T-helper 17 cell (primary cell): ENCODE measurements around the gene SULT1A3. TPM values are rescaled to one million over a fixed set of nuclear protein-coding genes. Genes with fewer than 3 reads are reported as not detected.
"Not testable (repeated sequence)": the region's sequence is repeated elsewhere in the genome, so short reads cannot be mapped to it uniquely, and the experiment has no call there.

Source experiments
- ATAC-seq: fragments of 150-1000 bp; cut with Tn5 transposase; 2 replicates; pipeline ENCODE4 v1.10.0; 2021; ENCODE audit warnings: mild to moderate bottlenecking, moderate library complexity
- DNase-seq, 3 donors: peaks; one replicate each; pipeline versions ENCODE4 v3.0.0 to v3.0.0-alpha.2; 2020 to 2021
- H3K9me3 ChIP-seq: one replicate; pipeline ENCODE4 v1.7.0; 2013; ENCODE audit warnings: low read length, mild to moderate bottlenecking; ENCODE audit not compliant: control insufficient read depth, poor library complexity, severe bottlenecking
- H3K27ac Mint-ChIP-seq: one replicate; pipeline ENCODE4 v1.8.0; 2022; ENCODE audit warnings: mild to moderate bottlenecking, moderate library complexity, mixed read lengths
- H3K27me3 Mint-ChIP-seq: one replicate; pipeline ENCODE4 v1.8.0; 2022; ENCODE audit warnings: mixed read lengths
- H3K36me3 Mint-ChIP-seq: one replicate; pipeline ENCODE4 v1.8.0; 2022; ENCODE audit warnings: low read depth, mixed read lengths
- H3K4me1 Mint-ChIP-seq: one replicate; pipeline ENCODE4 v1.8.0; 2022; ENCODE audit warnings: mild to moderate bottlenecking, mixed read lengths
- H3K4me3 Mint-ChIP-seq: one replicate; pipeline ENCODE4 v1.8.0; 2022; ENCODE audit warnings: mild to moderate bottlenecking, moderate library complexity, mixed read lengths
- total RNA-seq, 4 donors: library from RNA in 2 of 4; stranded (reverse) in 2 of 4; gene quantifications; one replicate each; pipeline ENCODE4 v1.2.3 and lab custom pipeline; 2022 to 2026

Gene SULT1A3
- total RNA-seq, 2 donors from 2014 or later = 28.8 to 30.0 TPM

- not testable (repeated sequence) for H3K4me3 Mint-ChIP-seq, H3K36me3 Mint-ChIP-seq, DNase-seq, H3K9me3 ChIP-seq, H3K27me3 Mint-ChIP-seq, H3K27ac Mint-ChIP-seq, H3K4me1 Mint-ChIP-seq
- peak; percentile 89 for ATAC-seq
These were observed 5.4 kb upstream of the SULT1A3 start, which contains the start of the genes BOLA2B and SLX1A for GRCh38 chr16:30193615-30194014. BOLA2B (minus strand) TSS chr16:30193666; CDS start chr16:30193595, 71 bp downstream. SLX1A (plus strand) TSS chr16:30193875; CDS start chr16:30194085, 210 bp downstream.

DNA sequence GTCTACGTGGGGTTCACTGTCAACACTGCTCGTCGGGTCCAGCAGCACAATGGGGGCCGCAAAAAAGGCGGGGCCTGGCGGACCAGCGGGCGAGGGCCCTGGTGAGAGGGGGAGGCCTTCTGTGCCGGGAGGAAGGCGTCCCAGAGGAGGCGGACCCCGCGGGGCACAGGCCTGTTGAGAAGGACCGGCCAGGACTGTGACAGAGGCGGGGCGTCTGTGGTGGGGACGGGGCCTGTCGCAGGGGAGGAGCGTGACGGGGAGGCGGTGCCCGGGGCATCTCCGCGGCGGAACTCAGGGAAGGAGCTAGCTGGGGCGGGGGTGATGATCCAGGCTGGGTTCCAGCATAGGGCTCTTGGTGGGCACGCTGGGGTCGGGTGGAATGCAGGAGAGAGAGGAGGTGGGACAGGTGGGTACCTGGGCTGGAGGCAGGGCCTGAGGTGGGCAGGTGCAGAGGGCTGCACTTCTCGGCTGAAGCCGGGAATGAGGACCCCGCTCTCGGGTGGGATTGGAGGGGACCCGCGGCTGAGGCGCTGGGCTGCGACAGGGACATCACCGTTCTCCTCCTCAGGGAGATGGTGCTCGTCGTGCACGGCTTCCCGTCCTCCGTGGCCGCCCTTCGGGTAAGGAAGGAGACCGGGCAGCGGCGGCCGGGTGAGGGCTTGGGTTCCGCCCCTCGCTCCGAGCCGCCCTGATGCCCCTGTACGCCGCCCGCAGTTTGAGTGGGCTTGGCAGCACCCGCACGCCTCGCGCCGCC, 4.7 kb upstream of the SULT1A3 start:
- H3K27ac Mint-ChIP-seq, H3K36me3 Mint-ChIP-seq, H3K4me1 Mint-ChIP-seq, H3K27me3 Mint-ChIP-seq, H3K9me3 ChIP-seq, H3K4me3 Mint-ChIP-seq: not testable (repeated sequence)
- ATAC-seq (peak; percentile 76), DNase-seq (peak in 1 of 3 donors; percentile 10)

- H3K36me3 Mint-ChIP-seq, H3K9me3 ChIP-seq, H3K27ac Mint-ChIP-seq, ATAC-seq, H3K27me3 Mint-ChIP-seq, H3K4me3 Mint-ChIP-seq, DNase-seq, H3K4me1 Mint-ChIP-seq: not testable (repeated sequence)
These were observed 2.1 kb upstream of the SULT1A3 start for GRCh38 chr16:30197001-30197400.

GRCh38 chr16:30199608-30200343, 721 bp downstream of the SULT1A3 start:
- not testable (repeated sequence) for H3K27ac Mint-ChIP-seq, DNase-seq, H3K36me3 Mint-ChIP-seq, ATAC-seq, H3K27me3 Mint-ChIP-seq, H3K4me3 Mint-ChIP-seq, H3K4me1 Mint-ChIP-seq, H3K9me3 ChIP-seq

GRCh38 chr16:30205541-30206236, 6.6 kb downstream of the SULT1A3 start:
- not testable (repeated sequence) for H3K4me3 Mint-ChIP-seq, H3K27ac Mint-ChIP-seq, H3K27me3 Mint-ChIP-seq, H3K4me1 Mint-ChIP-seq, H3K9me3 ChIP-seq, H3K36me3 Mint-ChIP-seq, DNase-seq
- peak; percentile 78 for ATAC-seq

DNA sequence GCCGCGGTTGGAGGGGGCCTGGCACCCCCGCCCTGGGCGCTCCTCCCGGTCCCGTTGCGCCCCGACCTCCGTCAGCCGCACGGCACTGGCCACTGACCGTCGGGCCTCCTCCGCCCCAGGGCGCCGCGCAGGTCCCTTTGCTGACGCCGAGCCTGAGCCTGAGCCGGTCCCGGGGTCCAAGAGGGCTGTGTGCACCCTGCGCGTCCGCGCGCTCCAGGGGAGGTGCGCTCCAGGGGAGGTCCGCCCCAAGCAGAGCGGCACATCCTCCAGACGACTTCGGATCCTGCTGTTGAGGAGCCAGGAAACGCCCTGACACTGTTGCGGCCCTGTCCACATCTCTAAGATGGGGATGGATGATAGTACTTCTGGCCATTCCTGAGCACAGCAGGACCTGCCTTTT, 7.2 kb downstream of the SULT1A3 start:
- not testable (repeated sequence) for H3K36me3 Mint-ChIP-seq, H3K27me3 Mint-ChIP-seq, H3K27ac Mint-ChIP-seq, DNase-seq, H3K4me1 Mint-ChIP-seq, H3K9me3 ChIP-seq, H3K4me3 Mint-ChIP-seq
- peak; percentile 57 for ATAC-seq

DNA sequence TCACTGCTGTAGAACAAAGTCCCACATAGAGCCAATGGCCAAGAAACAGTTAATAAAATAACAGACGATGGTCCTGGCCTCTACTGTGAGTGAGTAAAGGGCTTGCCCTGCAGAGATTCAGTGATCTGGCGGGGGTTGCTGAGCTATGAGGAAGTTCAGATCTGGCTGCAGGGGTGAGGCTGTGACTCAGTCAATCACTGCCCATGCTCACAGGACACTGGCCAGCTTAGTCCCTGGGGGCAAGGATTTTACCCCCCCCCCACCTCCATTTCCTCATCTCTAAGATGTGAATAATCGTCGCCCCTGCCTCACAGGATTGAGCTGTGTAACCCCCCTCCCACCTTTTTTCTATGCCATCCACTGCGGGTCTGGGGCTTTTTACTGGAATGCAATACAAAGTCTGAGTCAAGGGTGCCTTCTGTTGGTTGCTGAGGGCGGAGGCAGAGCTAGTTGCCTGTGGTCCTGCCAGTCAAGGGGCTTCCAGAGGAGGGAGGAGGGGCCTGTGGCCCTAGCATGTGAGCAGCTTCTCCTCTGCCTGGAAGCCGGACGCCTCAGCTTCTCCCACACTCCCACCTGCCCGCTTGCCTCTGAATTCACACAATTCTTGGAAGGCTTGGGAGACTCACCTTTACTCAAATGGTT, 8.1 kb downstream of the SULT1A3 start:
- H3K4me1 Mint-ChIP-seq, H3K36me3 Mint-ChIP-seq, ATAC-seq, H3K27me3 Mint-ChIP-seq, DNase-seq, H3K4me3 Mint-ChIP-seq, H3K27ac Mint-ChIP-seq, H3K9me3 ChIP-seq: not testable (repeated sequence)

GRCh38 chr16:30209032-30209431, 10.0 kb downstream of the SULT1A3 start:
- H3K36me3 Mint-ChIP-seq, H3K27me3 Mint-ChIP-seq, H3K4me3 Mint-ChIP-seq, H3K4me1 Mint-ChIP-seq, H3K9me3 ChIP-seq, H3K27ac Mint-ChIP-seq: not testable (repeated sequence)
- ATAC-seq = peak; percentile 27
- DNase-seq = peak in 2 of 3 donors; percentile 11 to 25

GRCh38 chr16:30211414-30211813, 12.4 kb downstream of the SULT1A3 start:
- not testable (repeated sequence) for H3K9me3 ChIP-seq, H3K27me3 Mint-ChIP-seq, H3K4me1 Mint-ChIP-seq, H3K4me3 Mint-ChIP-seq, DNase-seq, H3K27ac Mint-ChIP-seq, H3K36me3 Mint-ChIP-seq
- ATAC-seq = peak; percentile 70

DNA sequence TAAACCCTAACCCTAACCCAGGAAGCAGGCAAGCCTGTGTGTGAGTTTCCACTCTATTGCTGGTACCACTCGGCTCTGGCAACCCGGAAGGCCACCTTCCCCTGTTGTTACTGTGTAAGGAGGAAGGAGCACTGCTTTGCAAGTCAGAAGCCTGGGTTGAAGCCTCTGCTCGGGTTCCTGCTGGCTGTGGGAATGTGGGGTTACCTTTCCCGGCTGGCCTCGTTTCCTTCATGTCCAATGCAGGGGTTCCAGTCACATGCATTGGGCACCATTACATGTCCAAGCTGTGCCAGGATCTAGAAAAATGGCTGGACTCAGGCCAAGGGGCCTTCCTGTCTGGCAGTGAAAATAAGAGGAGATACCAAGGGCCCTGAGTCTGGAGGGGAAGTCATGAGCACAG, 18.0 kb downstream of the SULT1A3 start:
- not testable (repeated sequence) for H3K36me3 Mint-ChIP-seq, H3K4me3 Mint-ChIP-seq, DNase-seq, H3K4me1 Mint-ChIP-seq, H3K9me3 ChIP-seq, ATAC-seq, H3K27me3 Mint-ChIP-seq, H3K27ac Mint-ChIP-seq

DNA sequence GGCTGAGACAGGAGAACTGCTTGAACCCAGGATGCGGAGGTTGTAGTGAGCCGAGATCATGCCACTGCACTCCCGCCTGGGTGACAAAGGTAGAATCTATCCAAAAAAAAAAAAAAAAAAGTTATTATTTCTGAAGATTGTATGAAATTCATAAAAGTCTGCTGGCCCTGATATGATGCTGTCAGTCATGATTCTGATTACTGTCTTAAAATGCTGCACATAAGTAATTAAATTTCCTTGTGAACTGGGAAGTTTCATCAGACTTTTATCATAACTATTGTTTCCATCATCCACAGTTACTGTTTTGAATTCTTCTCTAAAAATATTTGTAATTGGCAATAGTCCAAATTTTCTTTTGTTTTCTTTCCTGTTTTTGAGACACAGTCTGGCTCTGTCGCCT, 49.3 kb downstream of the SULT1A3 start, which contains the start of gene NPIPB13:
NPIPB13 (minus strand) TSS at position 101 of the 400 bp plus-strand sequence. CDS start 2,906 bp downstream, outside the sequence.
- H3K9me3 ChIP-seq, H3K36me3 Mint-ChIP-seq, H3K4me3 Mint-ChIP-seq, H3K27ac Mint-ChIP-seq, H3K4me1 Mint-ChIP-seq, DNase-seq, ATAC-seq, H3K27me3 Mint-ChIP-seq: not testable (repeated sequence)
